Tibial artery (tissue), 4 donors: ENCODE measurements around the gene SLC38A8.

ENCODE experiments used
- DNase-seq, 2 donors: peaks; one replicate each; pipeline ENCODE4 v3.0.0-alpha.2; 2019
- H3K27ac ChIP-seq, 2 donors: fragments of 200-600 bp; sonication (generic) in 1 of 2; 1 replicate in 1 of 2; 2 replicates in 1 of 2; pipeline ENCODE4 v1.5.1; 2018 to 2019; ENCODE audit warnings: mild to moderate bottlenecking in 1 of 2
- H3K27me3 ChIP-seq, 2 donors: fragments of 200-600 bp; sonication (generic) in 1 of 2; one replicate each; pipeline versions ENCODE4 v1.5.1 to v1.6.0; 2016 to 2019
- H3K36me3 ChIP-seq, 3 donors: fragments of 200-600 bp; sonication (generic) in 2 of 3; one replicate each; pipeline ENCODE4 v1.5.1; 2016 to 2019; ENCODE audit warnings: mild to moderate bottlenecking in 2 of 3
- H3K4me1 ChIP-seq, 4 donors: fragments of 200-600 bp; sonication (generic) in 2 of 4; 1 replicate in 3 of 4; 2 replicates in 1 of 4; pipeline ENCODE4 v1.5.1; 2016 to 2019
- H3K4me3 ChIP-seq, 2 donors: fragments of 200-600 bp; sonication (generic) in 1 of 2; 1 replicate in 1 of 2; 2 replicates in 1 of 2; pipeline ENCODE4 v1.5.1; 2018 to 2019; ENCODE audit warnings: mild to moderate bottlenecking in 2 of 2
- H3K9me3 ChIP-seq, 3 donors: fragments of 200-600 bp; sonication (generic) in 1 of 3; one replicate each; pipeline ENCODE4 v1.5.1; 2016 to 2019
- intact Hi-C: fragments of 100-400 bp; cut with DNase I; formaldehyde crosslinking; loops from one replicate; pipeline ENCODE4 v1.15.0; 2023; ENCODE audit warnings: low total_unique reads
- TF ChIP-seq, protein P1 (sequence below), 2 experiments: fragments of 200-600 bp in 1 of 2; fragments of 450-650 bp in 1 of 2; IDR thresholded peaks; one replicate each; pipeline ENCODE4 v1.5.1; 2017 to 2019; ENCODE audit warnings: antibody characterized with exemption in 2 of 2, mild to moderate bottlenecking in 1 of 2, moderate library complexity in 1 of 2

SLC38A8 gene

DNA sequence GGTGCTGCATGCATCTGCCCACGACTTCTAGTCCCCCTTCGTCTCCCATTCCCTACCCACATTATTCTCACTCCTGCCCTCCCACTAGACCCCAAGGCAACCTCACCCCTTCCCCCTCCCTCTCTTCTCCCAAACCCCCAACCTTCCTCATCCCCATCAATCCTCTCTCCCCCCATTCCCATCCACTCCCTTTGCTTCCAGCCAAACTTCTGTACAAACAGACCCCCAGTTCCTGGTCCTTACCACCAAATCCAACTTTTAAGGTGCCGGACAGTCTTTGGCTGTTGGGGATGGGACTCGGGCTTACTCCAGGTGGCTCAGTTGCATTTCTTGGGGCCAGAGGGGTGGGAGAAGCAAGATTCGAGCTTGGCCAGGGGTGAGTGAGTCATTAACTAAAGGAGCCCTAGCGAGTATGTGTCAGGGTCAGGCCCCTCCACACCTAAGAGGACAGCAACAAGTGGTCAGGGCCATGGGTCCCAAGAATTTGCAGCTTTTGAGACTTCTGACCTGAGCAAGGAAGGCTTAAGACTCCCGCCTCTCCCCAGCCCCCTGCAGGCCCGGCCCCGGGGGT, at the start of gene SLC38A8:
TSS of gene SLC38A8 (minus strand) at position 488 of the 571 bp plus-strand sequence. CDS start 638 bp downstream, outside the sequence.
- peaks cover 0 to 31% of the 10 kb centered on the region in 2 donors for H3K27me3 ChIP-seq
- no peaks in the 10 kb centered on the region for H3K9me3 ChIP-seq
- no peak within 1 kb of the TSS for H3K4me3 ChIP-seq
- H3K27ac ChIP-seq = no peak within 1 kb of the TSS
- intact Hi-C loops = no loop called here
- TF ChIP-seq, protein P1, sequence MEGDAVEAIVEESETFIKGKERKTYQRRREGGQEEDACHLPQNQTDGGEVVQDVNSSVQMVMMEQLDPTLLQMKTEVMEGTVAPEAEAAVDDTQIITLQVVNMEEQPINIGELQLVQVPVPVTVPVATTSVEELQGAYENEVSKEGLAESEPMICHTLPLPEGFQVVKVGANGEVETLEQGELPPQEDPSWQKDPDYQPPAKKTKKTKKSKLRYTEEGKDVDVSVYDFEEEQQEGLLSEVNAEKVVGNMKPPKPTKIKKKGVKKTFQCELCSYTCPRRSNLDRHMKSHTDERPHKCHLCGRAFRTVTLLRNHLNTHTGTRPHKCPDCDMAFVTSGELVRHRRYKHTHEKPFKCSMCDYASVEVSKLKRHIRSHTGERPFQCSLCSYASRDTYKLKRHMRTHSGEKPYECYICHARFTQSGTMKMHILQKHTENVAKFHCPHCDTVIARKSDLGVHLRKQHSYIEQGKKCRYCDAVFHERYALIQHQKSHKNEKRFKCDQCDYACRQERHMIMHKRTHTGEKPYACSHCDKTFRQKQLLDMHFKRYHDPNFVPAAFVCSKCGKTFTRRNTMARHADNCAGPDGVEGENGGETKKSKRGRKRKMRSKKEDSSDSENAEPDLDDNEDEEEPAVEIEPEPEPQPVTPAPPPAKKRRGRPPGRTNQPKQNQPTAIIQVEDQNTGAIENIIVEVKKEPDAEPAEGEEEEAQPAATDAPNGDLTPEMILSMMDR (IDR thresholded peaks at IDR 0.05) = no peak
- no peak for DNase-seq
- H3K4me1 ChIP-seq = no peaks in the 10 kb centered on the region
- H3K36me3 ChIP-seq = peaks cover 0 to 1% (median 0%) of the 10 kb centered on the region in 3 donors

DNA sequence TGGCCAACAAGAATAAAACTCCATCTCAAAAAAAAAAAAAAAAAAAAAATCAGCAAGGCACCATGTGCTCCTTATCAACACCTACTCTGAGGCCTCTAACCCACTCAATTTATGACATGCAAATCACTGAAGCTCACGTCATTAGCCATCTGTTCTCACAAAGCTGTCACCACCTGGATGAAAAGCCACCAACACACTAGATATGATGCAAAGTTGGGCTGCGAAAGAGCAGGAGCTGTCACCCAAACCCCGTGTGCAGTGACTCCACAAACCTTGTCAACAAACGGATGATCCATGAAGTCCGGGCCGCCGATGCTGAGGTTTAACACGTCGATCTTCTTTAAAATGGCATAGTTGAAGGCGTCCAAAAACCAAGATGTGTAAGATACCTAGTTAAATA, 48.9 kb upstream of the SLC38A8 start:
- Histone ChIP-seq H3K4me1 (peaks cover 0 to 3% (median 0%) of the 10 kb centered on the region in 4 donors), H3K4me3 (no peak overlapping the region), H3K27me3 (no peaks in the 10 kb centered on the region), H3K27ac (no peak overlapping the region), H3K36me3 (peaks cover 83 to 99% (median 92%) of the 10 kb centered on the region in 3 donors), H3K9me3 (no peaks in the 10 kb centered on the region)
- no peak for DNase-seq
- TF ChIP-seq, protein P1 (IDR thresholded peaks at IDR 0.05) = no peak
- intact Hi-C loops = no loop called here

DNA sequence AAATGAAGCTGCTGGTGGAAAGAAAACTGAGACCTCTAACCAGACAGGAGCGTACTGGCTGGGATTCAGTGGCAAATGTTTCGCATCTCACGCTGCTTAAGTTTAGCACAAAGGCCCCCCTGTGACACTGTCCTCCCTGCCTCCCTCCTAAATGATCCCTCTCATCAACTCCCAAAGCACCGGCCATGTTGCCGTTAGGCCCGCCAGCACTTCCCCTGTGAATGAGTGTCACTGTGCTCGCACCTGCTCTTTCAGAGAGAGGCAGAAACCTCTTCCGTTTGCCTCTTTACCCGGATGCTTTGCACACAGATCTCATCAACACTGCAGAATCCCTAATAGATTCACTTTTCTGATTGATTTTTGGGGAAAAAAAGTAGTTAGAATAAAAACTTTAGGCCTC, 47.6 kb upstream of the SLC38A8 start:
- Histone ChIP-seq H3K27ac (no peak overlapping the region), H3K4me1 (peaks cover 0 to 3% (median 0%) of the 10 kb centered on the region in 4 donors), H3K27me3 (no peaks in the 10 kb centered on the region), H3K36me3 (peaks cover 86 to 97% (median 90%) of the 10 kb centered on the region in 3 donors), H3K4me3 (no peak overlapping the region), H3K9me3 (no peaks in the 10 kb centered on the region)
- TF ChIP-seq, protein P1 (IDR thresholded peaks at IDR 0.05) = no peak
- DNase-seq = no peak
- intact Hi-C loops = no loop called here

DNA sequence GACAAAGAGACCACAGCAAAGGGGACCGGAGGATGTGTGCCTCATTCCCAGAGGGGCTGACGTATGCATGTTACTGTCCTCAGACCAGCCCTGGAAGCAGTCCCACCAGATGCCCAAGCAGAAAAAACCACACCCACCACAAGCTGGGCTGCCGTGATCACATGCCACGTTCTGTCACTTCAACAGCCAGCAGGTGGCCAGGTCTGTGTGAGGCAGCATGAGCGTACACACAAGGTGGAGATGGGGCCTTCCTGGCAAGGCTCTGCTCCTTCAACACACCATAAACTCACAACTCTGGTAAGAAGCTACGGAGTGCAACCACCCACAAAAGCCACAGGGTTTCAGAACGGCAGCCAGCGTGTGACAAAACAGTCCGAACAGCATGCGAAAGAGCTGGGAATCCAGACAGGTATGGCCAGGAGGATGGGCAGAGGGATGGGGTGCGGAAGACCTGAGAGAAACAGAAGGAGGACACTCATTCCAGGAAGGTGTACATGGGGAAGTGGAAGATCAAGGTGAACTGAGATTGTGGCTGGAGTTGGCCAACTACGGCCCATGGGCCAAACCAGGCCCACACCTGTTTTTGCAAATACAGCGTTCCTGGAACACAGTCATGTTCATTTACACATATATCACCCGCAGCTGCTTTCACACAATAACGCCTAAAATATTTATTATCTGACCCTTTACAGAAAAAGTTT, 46.2 kb upstream of the SLC38A8 start:
- H3K27ac ChIP-seq = no peak overlapping the region
- H3K4me1 ChIP-seq = peaks cover 0 to 3% (median under 1%) of the 10 kb centered on the region in 4 donors
- intact Hi-C loops = loop anchor here (10.0 kb wide), 1 partner anchor 96 kb away; the partner anchor contains the start of gene TAF1C
- H3K9me3 ChIP-seq = no peaks in the 10 kb centered on the region
- no peak for DNase-seq
- H3K27me3 ChIP-seq = no peaks in the 10 kb centered on the region
- peaks cover 75 to 97% (median 88%) of the 10 kb centered on the region in 3 donors for H3K36me3 ChIP-seq
- no peak overlapping the region for H3K4me3 ChIP-seq
- TF ChIP-seq, protein P1 (IDR thresholded peaks at IDR 0.05) = no peak

DNA sequence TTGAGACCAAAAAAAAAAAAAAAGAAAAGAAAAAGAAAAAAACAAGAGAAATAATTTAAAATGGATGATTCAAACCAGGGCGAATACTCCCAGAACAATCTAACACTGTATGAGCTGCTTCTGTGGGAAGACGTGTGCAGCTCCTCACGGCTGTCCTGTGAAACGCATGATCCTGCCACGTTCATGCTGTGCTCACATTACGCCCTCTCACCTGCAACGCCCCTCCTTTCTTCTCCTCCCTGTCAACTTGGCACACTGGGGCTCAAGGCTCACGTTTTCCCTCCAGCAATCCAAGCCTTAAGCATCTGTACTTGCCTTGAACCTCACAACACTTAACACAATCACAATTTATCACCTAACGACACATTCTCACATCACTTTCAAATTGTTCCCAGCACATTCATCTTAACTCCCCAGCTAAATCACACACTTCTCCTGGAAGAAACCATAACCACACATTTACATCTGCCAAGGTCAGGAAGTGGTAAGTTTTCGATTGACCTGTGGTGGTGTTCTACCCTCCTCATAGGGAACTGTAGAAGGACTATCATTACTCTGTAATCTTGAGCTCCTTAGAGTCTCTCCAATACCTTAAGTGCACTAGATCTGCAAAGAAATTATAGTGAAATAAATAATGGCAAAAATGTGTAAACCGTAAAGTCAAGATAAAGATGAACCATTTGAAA, 45.0 kb upstream of the SLC38A8 start:
- TF ChIP-seq, protein P1 (IDR thresholded peaks at IDR 0.05) = no peak
- H3K4me1 ChIP-seq = peaks cover 0 to 13% (median 8%) of the 10 kb centered on the region in 4 donors
- H3K27me3 ChIP-seq = no peaks in the 10 kb centered on the region
- no peak for DNase-seq
- intact Hi-C loops = loop anchor here (10.0 kb wide), 1 partner anchor 97 kb away; the partner anchor contains the start of gene TAF1C
- H3K9me3 ChIP-seq = no peaks in the 10 kb centered on the region
- H3K4me3 ChIP-seq = no peak overlapping the region
- H3K36me3 ChIP-seq = peaks cover 62 to 88% (median 77%) of the 10 kb centered on the region in 3 donors
- no peak overlapping the region for H3K27ac ChIP-seq
